Measurements from ENCODE around the gene TFAP2B.

TFAP2B gene

GRCh38 chr6:50849796-50850180 is 31.1 kb downstream of the TFAP2B start:
- no peak for DNase-seq

DNA sequence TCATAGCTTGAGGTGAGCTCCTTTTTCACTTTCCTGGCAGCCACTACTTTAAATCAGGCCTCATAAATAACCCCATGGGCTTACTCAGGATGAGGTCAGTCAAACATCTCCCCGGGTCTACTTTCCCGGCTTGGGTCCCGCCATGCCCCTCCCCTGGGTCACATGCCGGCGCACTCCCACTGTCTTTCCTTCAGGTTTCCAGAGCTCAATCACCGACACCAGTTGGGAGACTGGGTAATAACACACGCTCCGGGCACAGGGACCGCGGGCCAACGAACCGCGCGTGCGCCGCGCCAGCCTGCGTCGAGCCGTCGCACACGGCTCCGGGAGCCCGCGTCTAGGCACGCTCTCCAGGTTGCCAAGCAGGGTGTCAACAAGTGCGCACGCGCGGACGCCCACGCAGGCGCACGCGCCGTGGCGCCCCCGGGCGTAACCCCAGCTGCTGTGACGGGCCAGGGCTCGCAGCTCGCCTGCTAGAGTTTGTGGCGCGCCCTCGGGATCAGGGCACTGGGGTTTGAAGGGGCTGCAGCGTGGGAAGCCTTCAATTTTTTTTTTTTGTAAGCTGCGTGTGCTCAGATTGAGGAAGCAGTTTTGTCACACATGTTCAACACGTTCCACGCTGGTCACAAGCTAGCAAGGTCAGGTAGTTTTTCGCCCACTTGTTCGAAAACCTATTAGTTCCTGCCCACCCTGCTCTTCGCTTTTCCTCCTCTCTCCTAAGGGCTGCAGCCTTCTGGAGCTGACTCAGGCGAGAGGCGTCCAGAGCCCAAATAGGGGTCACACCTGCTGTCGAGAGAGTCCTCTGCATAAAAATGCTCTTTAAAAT is 31.8 kb downstream of the TFAP2B start:
- DNase-seq = no peak

- no peak for DNase-seq
These were observed 32.6 kb downstream of the TFAP2B start for GRCh38 chr6:50851049-50851845.

- no peak for DNase-seq
These were observed 35.3 kb downstream of the TFAP2B start for GRCh38 chr6:50853939-50854338.

GRCh38 chr6:50861692-50862091 is 43.0 kb downstream of the TFAP2B start:
- no peak for DNase-seq

DNA sequence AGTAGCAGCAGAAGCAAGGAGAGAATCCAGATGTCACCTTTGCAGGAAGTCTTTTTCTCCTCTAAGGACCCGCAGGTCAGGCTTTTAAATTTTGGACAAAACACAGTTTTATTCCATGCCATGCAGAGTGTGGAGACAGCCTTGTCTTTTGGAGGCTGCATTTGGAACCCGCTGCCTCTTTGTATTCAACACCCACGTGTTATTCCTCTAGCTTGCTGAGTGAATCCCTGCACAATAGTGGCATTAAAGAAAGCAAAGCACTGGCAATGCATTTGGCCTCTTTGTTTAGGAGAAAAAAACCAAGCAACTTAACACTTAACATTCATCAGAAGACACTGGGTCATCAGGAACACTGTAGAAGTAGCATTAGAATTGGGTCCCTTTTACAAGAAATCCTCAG is 43.5 kb downstream of the TFAP2B start:
- DNase-seq = no peak

GRCh38 chr6:50864601-50865000 is 45.9 kb downstream of the TFAP2B start:
- no peak for DNase-seq

DNA sequence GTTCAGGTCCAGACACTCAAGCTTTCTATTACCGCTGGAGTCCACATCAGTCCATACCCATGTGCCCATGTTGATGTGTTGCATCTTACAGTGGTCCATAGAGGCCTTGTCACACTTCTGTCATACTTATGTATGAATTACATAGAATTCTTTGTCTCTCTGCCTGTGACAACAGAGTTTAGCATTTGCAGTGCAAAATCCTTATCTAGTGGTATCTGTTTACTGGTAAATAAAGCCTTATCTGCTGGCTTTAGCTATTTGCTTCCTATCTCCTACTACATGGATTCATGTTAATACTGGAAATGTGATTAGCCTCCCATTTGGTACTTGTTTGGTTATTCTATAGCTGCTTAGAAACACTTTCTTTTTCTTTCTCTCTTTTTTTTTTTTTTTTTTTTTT is 49.8 kb downstream of the TFAP2B start:
- no peak for DNase-seq

GRCh38 chr6:50873167-50873566 is 54.5 kb downstream of the TFAP2B start:
- DNase-seq = no peak

DNA sequence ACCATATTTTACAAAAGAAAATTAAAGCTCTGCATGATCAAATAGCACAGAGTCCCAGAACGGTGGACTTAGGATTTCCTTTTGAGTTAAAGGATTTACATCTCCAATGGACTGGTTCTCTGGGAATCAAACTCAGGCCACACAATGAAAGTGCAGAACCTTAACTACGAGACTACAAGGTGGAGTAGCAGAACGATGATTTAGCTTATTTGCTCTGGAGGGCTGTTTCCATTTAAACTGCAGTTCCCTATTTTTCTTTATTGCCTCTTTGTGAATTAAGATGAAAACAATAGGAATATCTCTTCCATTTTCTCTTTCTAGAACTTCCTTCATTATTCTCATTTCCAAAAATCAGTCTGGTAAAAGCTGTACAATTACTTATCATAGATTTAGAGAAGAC is 65.7 kb downstream of the TFAP2B start:
- DNase-seq = no peak

DNA sequence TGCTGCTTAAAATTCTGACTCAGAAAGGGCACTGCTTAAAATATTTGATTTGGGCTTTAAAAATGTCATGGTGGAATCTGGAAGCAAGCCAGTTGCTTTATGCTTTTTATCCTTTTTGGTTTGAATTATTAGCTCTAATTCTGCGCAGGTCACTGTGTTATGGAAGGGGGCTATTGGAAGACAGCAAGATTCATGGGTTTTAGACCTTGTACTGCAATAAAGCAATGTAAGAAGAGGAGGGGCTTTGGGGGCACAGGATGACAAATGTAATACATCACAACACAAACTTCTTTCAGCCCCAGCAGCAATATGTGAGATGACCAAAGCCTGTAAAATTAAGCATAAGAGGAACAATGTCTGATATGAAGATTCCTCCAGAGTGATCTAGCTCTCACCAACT is 68.4 kb downstream of the TFAP2B start:
- no peak for DNase-seq

DNA sequence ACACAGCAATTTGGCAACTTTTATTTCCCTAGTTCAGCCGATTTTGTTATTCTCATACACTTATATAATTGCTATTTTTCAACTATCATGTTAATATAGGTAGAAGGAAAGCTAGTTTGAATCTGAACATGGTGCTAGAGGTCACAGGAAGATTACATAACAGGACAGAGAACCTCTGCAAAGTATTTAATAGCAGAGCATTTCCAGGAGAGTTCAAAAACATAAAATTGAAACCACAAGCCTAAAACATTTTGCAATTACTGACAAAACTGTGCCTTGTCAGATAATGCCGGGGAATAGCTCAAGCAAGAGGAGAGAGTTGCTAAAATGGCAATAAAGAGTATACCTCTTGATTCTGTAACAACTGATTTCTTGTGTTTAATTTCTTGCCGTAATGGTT is 70.8 kb downstream of the TFAP2B start:
- no peak for DNase-seq

DNA sequence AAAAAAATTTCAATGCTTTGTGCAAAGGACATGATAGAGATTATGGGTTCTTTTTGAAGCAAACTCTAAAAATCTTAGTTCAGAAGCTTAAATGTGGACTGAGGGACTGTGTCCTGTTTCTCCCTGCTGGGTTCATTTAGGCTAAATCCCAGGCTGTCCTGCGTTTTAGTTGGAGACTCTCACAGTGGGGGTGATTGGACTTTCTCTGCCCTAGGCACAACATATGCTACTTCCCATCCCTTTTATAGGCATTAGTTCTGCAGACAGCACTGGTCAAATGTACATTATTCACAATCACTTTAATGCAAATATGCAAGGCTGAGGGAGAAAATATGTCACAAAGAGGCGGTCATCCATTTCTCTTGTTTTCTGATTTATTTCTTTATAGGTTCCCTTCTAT is 71.3 kb downstream of the TFAP2B start:
- no peak for DNase-seq

GRCh38 chr6:50890579-50890978 is 71.9 kb downstream of the TFAP2B start:
- DNase-seq = no peak

DNA sequence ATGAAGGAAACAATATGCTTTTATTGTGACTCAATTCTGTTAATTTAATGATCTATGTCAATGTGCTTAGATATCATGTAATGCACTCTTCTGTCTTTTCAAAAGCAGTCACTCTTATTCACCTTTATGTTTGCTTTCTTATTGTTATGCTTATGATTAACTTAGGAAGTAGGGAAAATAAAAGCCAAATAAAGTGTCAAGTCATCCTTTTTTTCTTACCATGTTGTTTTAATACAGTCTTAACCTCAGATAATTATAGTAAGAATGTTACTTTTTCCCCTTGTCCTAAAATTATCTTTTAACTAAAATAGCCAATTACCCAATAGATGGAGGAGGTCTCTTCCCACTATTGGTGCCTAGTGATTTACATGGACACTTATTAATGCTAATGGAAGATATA is 72.6 kb downstream of the TFAP2B start:
- no peak for DNase-seq
